HL-60 (cell line): Measurements from ENCODE around the gene CTSH.
"Not testable (repeated sequence)": the region's sequence is repeated elsewhere in the genome, so short reads cannot be mapped to it uniquely, and the experiment has no call there.

Experiments
- DNase-seq, 2 experiments: peaks; one replicate each; pipeline ENCODE4 v3.0.0-alpha.2; 2010 to 2020; ENCODE audit warnings: low read depth in 1 of 2, low spot score in 1 of 2
- H3K27ac ChIP-seq: fragments of 250-450 bp; sonication (Bioruptor Pico); replicated peaks from 2 replicates; pipeline ENCODE4 v1.5.1; 2020; ENCODE audit warnings: mild to moderate bottlenecking, moderate library complexity
- H3K27me3 ChIP-seq: fragments of 250-450 bp; sonication (Bioruptor Pico); 2 replicates; pipeline ENCODE4 v1.5.1; 2021; ENCODE audit warnings: mild to moderate bottlenecking, moderate library complexity; ENCODE audit not compliant: insufficient read depth, poor library complexity, severe bottlenecking
- H3K4me3 ChIP-seq: replicated peaks from 2 replicates; pipeline ENCODE4 v1.5.1; 2011; ENCODE audit warnings: mild to moderate bottlenecking, control low read depth, low read length; ENCODE audit not compliant: insufficient read depth
- GABPA ChIP-seq: IDR thresholded peaks from 2 replicates; pipeline ENCODE4 v1.6.1; 2012; ENCODE audit warnings: low read depth
- POLR2AphosphoS5 ChIP-seq: IDR thresholded peaks from 2 replicates; pipeline ENCODE4 v1.6.1; 2012; ENCODE audit warnings: low read depth
- SPI1 ChIP-seq: IDR thresholded peaks from 2 replicates; pipeline ENCODE4 v1.6.1; 2012; ENCODE audit warnings: low read depth, mild to moderate bottlenecking, borderline replicate concordance
- TF ChIP-seq, protein P1 (sequence below): IDR thresholded peaks from one replicate; pipeline ENCODE4 v1.5.1; 2011; ENCODE audit warnings: low read length, control low read depth, inconsistent platforms; ENCODE audit not compliant: insufficient read depth
- TF ChIP-seq, protein P2 (sequence below): IDR thresholded peaks from 2 replicates; pipeline ENCODE4 v1.6.1; 2012; ENCODE audit warnings: low read depth; ENCODE audit not compliant: insufficient replicate concordance

CTSH gene

GRCh38 chr15:78872155-78872971, 72.5 kb downstream of the CTSH start, which contains the start of gene MORF4L1:
Gene MORF4L1, plus strand, starts transcription at chr15:78872890. Its CDS starts 128 bp downstream, at chr15:78873018.
- H3K27ac ChIP-seq: peak within 1 kb of the TSS; percentile 100
- TF ChIP-seq, protein P1, sequence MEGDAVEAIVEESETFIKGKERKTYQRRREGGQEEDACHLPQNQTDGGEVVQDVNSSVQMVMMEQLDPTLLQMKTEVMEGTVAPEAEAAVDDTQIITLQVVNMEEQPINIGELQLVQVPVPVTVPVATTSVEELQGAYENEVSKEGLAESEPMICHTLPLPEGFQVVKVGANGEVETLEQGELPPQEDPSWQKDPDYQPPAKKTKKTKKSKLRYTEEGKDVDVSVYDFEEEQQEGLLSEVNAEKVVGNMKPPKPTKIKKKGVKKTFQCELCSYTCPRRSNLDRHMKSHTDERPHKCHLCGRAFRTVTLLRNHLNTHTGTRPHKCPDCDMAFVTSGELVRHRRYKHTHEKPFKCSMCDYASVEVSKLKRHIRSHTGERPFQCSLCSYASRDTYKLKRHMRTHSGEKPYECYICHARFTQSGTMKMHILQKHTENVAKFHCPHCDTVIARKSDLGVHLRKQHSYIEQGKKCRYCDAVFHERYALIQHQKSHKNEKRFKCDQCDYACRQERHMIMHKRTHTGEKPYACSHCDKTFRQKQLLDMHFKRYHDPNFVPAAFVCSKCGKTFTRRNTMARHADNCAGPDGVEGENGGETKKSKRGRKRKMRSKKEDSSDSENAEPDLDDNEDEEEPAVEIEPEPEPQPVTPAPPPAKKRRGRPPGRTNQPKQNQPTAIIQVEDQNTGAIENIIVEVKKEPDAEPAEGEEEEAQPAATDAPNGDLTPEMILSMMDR: no peak
- no peak for TF ChIP-seq SPI1
- no peak for TF ChIP-seq GABPA
- TF ChIP-seq POLR2AphosphoS5: no peak
- TF ChIP-seq, protein P2, sequence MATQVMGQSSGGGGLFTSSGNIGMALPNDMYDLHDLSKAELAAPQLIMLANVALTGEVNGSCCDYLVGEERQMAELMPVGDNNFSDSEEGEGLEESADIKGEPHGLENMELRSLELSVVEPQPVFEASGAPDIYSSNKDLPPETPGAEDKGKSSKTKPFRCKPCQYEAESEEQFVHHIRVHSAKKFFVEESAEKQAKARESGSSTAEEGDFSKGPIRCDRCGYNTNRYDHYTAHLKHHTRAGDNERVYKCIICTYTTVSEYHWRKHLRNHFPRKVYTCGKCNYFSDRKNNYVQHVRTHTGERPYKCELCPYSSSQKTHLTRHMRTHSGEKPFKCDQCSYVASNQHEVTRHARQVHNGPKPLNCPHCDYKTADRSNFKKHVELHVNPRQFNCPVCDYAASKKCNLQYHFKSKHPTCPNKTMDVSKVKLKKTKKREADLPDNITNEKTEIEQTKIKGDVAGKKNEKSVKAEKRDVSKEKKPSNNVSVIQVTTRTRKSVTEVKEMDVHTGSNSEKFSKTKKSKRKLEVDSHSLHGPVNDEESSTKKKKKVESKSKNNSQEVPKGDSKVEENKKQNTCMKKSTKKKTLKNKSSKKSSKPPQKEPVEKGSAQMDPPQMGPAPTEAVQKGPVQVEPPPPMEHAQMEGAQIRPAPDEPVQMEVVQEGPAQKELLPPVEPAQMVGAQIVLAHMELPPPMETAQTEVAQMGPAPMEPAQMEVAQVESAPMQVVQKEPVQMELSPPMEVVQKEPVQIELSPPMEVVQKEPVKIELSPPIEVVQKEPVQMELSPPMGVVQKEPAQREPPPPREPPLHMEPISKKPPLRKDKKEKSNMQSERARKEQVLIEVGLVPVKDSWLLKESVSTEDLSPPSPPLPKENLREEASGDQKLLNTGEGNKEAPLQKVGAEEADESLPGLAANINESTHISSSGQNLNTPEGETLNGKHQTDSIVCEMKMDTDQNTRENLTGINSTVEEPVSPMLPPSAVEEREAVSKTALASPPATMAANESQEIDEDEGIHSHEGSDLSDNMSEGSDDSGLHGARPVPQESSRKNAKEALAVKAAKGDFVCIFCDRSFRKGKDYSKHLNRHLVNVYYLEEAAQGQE: no peak
- H3K27me3 ChIP-seq: no peaks in the 10 kb centered on the region
- peak; percentile 68 to 96 for DNase-seq
- H3K4me3 ChIP-seq: peak within 1 kb of the TSS; percentile 63

DNA sequence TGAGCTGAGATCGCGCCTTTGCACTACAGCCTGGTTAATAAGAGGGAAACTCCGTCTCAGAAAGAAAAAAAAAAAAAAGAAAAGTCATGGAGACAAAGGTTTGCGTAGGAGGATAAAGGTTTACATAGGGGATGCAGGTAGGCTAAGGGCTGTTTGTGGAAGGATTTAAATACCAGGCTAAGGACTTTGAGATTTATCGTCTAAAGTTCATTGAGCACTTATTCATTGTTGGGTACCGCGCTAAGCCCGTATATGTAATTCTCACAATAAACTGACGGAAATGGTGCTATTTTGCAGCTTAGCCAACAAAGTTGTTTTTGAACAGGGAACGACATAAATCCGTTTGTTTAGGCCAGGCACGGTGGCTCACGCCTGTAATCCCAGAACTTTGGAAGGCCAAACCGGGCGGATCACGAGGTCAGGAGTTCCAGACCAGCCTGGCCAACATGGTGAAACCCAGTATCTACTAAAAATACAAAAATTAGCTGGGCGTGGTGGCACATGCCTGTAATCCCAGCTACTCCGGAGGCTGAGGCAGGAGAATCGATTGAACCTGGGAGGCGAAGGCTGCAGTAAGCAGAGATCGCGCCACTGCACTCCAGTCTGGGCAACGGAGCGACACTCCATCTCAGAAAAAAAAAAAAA, 73.2 kb downstream of the CTSH start:
- H3K27me3 ChIP-seq, H3K4me3 ChIP-seq, H3K27ac ChIP-seq, DNase-seq: not testable (repeated sequence)
